Skeletal muscle tissue (tissue), 4 donors: ENCODE data around the gene TULP3. TPM values are rescaled to one million over a fixed set of nuclear protein-coding genes. Genes with fewer than 3 reads are reported as not detected.

Experiments
- H3K27ac ChIP-seq: one replicate; pipeline ENCODE4 v1.7.0; 2013; ENCODE audit warnings: mild to moderate bottlenecking, low read depth, low read length, inconsistent platforms
- H3K27me3 ChIP-seq, 3 donors: one replicate each; pipeline ENCODE4 v1.7.0; 2013; ENCODE audit warnings: low read length in 3 of 3; ENCODE audit not compliant: control insufficient read depth in 3 of 3, insufficient read depth in 3 of 3
- H3K36me3 ChIP-seq, 3 donors: one replicate each; pipeline ENCODE4 v1.7.0; 2013; ENCODE audit warnings: low read length in 3 of 3; ENCODE audit not compliant: control insufficient read depth in 3 of 3, insufficient read depth in 3 of 3
- H3K4me1 ChIP-seq, 3 donors: one replicate each; pipeline ENCODE4 v1.7.0; 2013; ENCODE audit warnings: low read length in 3 of 3, mild to moderate bottlenecking in 3 of 3; ENCODE audit not compliant: control insufficient read depth in 3 of 3, insufficient read depth in 3 of 3
- H3K4me3 ChIP-seq, 3 donors: one replicate each; pipeline ENCODE4 v1.7.0; 2013; ENCODE audit warnings: low read length in 3 of 3
- H3K9ac ChIP-seq, 3 donors: one replicate each; pipeline ENCODE4 v1.7.0; 2013; ENCODE audit warnings: low read length in 3 of 3, mild to moderate bottlenecking in 3 of 3, moderate library complexity in 2 of 3, low read depth in 1 of 3
- H3K9me3 ChIP-seq, 3 donors: one replicate each; pipeline ENCODE4 v1.7.0; 2013; ENCODE audit warnings: low read length in 3 of 3; ENCODE audit not compliant: control insufficient read depth in 3 of 3
- total RNA-seq: library from RNA; depleted of rRNA; stranded (reverse); fragments of >200 nt; gene quantifications from one replicate; pipeline ENCODE4 v1.2.3, GENCODE V29; 2014
- donor health status: Osteomylitis.

Gene TULP3
- total RNA-seq, 1 donor from 2014 or later, result 23.5 TPM

DNA sequence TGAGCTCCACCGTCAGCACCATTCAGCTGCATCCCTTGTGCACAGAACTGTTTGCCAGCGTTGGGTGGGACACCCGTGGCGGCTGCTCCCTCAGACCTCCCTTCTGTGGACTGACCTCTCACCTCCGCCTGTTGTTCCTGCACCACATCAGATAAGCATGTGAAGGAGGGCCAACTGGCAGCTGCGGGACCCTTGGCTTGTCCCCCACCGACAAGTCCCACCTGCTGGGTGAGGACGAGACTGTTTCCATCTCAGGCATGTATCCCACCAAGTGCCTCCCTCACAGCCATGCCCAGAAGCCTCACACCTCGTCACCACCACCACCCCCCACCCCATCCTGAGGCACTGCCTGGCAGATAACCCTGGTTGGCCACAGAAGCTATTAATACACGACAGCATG, 49.9 kb downstream of the TULP3 start:
- H3K27ac ChIP-seq, result no peak overlapping the region
- H3K9ac ChIP-seq, result peak overlapping the region in 1 of 3 donors; percentile 25
- no peaks in the 10 kb centered on the region for H3K9me3 ChIP-seq
- no peaks in the 10 kb centered on the region for H3K27me3 ChIP-seq
- peaks cover 9 to 11% (median 10%) of the 10 kb centered on the region in 3 donors for H3K4me1 ChIP-seq
- H3K36me3 ChIP-seq, result peaks cover 18 to 26% (median 20%) of the 10 kb centered on the region in 3 donors
- H3K4me3 ChIP-seq, result no peak overlapping the region

DNA sequence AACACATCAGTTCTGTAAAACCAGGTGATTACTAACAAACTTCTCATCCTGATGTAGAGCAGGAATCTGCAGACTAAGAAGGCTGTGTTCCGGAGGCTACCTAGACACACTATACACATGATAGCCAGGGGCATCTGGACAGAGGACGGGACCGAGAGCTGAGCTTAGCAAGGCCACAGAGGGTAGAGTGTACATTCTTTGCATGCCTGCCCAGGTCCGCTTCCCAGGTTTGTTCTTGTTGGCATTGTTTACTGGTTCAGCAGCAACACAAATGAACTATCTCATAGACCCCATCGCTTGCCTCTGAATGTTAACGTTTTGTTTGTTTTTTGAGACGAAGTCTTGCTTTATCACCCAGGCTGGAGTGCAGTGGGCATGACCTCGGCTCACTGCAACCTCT, 50.8 kb downstream of the TULP3 start:
- Histone ChIP-seq H3K9ac (peak overlapping the region in 1 of 3 donors; percentile 33), H3K9me3 (no peaks in the 10 kb centered on the region), H3K36me3 (peaks cover 18 to 25% (median 20%) of the 10 kb centered on the region in 3 donors), H3K4me1 (peaks cover 9 to 11% (median 10%) of the 10 kb centered on the region in 3 donors), H3K27me3 (no peaks in the 10 kb centered on the region), H3K27ac (no peak overlapping the region), H3K4me3 (no peak overlapping the region)

DNA sequence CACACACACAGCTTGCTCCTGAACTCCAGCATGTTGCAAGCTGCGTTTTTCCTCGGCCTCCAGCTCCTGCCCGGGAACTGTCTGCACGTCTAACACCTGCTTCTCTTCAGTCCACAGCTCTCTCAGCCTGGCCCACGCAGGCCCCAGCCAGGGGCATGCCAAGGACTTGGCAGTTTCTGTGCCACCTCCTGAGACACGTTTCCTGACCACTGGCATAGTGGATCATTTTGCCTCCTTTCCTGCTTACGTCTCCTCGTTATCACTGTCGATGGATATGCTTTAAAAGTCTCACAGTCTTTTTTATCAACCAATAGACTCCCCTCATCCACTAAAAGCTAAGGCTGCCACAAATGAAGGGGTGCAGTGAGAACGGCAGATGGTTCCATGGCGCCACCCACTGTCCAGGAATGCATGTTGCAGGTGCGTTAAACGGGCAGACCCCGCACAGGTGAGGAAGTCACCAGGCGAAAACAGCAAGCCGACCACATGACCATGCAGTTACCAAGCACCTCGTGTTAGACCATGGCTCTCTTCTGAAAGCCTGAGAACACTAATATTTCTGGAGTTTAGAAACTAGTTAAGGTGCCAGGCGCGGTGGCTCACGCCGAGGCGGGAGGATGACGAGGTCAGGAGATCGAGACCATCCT, 53.8 kb downstream of the TULP3 start:
- Histone ChIP-seq H3K4me1 (peaks cover 9 to 11% (median 10%) of the 10 kb centered on the region in 3 donors), H3K4me3 (peak overlapping the region in 1 of 3 donors; percentile 8), H3K27me3 (no peaks in the 10 kb centered on the region), H3K27ac (peak overlapping the region; percentile 1), H3K36me3 (peaks cover 6 to 12% (median 8%) of the 10 kb centered on the region in 3 donors), H3K9me3 (no peaks in the 10 kb centered on the region), H3K9ac (peak overlapping the region; percentile 0 to 63 (median 36))

DNA sequence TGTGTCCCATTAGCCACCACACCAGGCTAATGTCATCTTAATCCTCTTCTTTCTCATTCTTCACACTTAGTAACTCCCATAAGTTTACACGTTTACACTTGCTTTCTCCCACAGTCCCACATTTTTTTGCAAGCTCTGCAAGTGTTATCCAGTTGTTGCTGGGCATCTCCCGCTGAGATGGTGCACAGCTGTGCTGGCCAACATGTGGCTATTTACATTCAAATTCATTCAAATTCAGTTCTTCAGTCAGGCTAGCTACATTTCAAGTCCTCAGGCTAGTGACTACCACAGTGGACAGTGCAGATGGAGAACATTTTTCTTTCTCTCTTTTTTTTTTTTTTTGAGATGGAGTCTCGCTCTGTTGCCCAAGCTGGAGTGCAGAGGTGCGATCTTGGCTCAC, 58.7 kb downstream of the TULP3 start:
- Histone ChIP-seq H3K4me3 (no peak overlapping the region), H3K27ac (no peak overlapping the region)

DNA sequence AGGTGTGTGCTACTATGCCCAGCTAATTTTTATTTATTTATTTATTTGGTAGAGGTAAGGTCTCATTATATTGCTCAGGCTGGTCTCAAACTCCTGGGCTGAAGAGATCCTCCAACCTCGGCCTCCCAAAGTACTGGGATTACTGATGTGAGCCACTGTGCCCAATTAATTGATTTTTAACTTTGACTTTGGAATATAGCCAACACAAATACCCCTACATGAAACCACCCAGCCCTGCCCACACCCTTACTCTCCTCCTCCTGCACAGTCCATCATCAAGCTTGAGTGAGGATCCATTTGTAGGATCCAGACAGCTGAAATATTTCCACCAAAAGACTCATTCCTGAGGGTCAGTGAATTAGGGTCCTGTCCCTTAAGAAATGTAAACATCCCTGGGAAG, 65.2 kb downstream of the TULP3 start:
- Histone ChIP-seq H3K9ac (no peak overlapping the region), H3K36me3 (peaks cover 0 to 4% (median 2%) of the 10 kb centered on the region in 3 donors), H3K4me1 (peaks cover 10 to 21% (median 17%) of the 10 kb centered on the region in 3 donors), H3K27ac (no peak overlapping the region), H3K4me3 (no peak overlapping the region), H3K27me3 (no peaks in the 10 kb centered on the region), H3K9me3 (no peaks in the 10 kb centered on the region)

More for the DNA sequence above, 58.7 kb downstream of the TULP3 start:
- H3K9me3 ChIP-seq, result no peaks in the 10 kb centered on the region
- no peaks in the 10 kb centered on the region for H3K27me3 ChIP-seq
- no peaks in the 10 kb centered on the region for H3K36me3 ChIP-seq
- no peak overlapping the region for H3K9ac ChIP-seq
- peaks cover 4% of the 10 kb centered on the region in 3 donors for H3K4me1 ChIP-seq

DNA sequence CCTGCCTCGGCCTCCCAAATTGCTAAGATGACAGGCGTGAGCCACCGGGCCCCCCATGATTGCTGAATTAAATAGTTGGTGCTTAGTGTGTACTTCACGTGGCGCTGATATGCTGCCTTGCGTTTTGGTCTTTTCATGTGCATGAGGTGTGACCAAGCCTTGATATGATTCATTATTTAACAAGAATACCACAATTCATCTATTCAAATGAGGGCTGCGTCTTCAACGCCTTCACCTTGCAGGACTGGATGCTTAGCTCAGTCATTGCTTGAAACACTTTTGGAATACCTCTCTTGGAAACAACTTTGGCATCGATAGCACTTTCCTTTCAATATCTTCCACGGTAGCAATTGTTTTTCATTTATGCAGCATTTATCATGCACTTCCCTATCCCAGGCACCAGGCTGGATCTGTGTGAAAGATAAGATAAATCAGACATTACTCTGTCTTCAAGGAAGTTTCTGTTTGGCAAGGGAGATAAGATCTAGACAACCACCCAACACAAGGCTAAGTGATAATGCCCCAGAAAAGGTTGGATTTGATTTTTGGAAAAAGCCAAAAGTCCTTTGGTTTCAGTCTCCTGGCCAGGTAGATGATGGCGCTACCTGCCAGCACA, 67.2 kb downstream of the TULP3 start:
- Histone ChIP-seq H3K4me1 (peaks cover 25 to 36% (median 31%) of the 10 kb centered on the region in 3 donors), H3K27ac (peak overlapping the region; percentile 77), H3K9ac (peak overlapping the region; percentile 62 to 80 (median 76)), H3K36me3 (peaks cover 0 to 4% (median 2%) of the 10 kb centered on the region in 3 donors), H3K27me3 (no peaks in the 10 kb centered on the region), H3K4me3 (peak overlapping the region; percentile 56 to 75 (median 74)), H3K9me3 (no peaks in the 10 kb centered on the region)

DNA sequence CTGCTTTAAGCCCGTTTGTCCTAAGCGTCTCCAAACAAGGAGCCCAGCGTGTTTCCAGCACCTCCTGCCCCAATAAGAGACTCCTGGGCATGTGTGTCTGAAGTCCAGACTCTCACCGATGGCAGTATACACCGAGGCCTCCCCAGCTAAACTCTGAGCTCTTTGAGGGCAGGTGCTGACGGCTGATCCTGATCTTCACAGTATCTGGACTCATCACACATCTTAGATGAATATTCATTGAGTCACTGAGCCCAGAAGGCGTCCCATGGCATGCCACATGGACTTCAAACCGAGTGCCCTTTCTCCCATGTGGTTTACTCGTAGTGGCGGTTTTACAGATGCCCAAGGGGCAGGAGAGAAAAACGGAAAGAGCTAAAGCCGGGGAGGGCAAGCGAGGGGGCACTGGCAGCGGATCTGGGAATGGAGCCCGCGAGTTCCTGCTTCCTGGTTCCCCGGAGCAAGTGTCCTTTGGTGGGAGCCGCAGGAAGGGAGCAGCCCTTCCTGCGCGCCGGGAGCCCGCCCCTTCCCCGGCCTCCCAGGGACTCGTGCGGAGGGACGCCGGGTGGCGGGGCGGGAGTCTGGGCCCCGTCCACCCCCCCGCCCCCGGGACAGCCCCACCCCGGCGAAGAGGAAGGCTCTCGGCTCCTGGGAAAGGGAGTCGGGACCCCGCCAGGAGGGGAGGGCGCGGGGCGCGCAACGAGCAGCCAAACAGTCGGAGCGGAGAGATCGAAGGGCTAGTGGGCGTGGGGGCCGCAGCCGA, 67.9 kb downstream of the TULP3 start:
- peak overlapping the region; percentile 77 for H3K27ac ChIP-seq
- peaks cover 30 to 43% (median 36%) of the 10 kb centered on the region in 3 donors for H3K4me1 ChIP-seq
- no peaks in the 10 kb centered on the region for H3K27me3 ChIP-seq
- peaks cover 0 to 4% (median 2%) of the 10 kb centered on the region in 3 donors for H3K36me3 ChIP-seq
- H3K9me3 ChIP-seq, result no peaks in the 10 kb centered on the region
- peak overlapping the region; percentile 62 to 80 (median 76) for H3K9ac ChIP-seq
- H3K4me3 ChIP-seq, result peak overlapping the region; percentile 56 to 75 (median 74)

DNA sequence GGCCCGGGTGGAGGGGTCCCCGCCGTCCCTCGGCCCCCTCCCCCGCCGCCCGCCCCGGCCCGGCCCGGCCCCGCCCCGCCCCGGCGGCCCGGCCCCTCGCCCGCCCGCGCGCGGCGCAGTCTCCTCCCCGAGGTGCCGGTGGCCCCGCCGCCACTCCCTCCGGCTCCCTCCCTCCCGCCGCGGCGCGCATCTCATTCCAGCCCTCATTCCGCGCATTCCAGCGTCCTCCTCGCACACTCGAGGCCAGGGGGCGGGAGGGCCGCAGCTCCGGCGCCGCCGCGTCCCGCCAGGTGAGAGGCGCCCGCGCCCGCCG, 68.5 kb downstream of the TULP3 start, which contains the start of gene TEAD4:
TSS of gene TEAD4 (plus strand) at position 206 of the 313 bp plus-strand sequence.
- Histone ChIP-seq H3K9ac (peak within 1 kb of the TSS; percentile 86 to 96 (median 92)), H3K27me3 (no peaks in the 10 kb centered on the region)

DNA sequence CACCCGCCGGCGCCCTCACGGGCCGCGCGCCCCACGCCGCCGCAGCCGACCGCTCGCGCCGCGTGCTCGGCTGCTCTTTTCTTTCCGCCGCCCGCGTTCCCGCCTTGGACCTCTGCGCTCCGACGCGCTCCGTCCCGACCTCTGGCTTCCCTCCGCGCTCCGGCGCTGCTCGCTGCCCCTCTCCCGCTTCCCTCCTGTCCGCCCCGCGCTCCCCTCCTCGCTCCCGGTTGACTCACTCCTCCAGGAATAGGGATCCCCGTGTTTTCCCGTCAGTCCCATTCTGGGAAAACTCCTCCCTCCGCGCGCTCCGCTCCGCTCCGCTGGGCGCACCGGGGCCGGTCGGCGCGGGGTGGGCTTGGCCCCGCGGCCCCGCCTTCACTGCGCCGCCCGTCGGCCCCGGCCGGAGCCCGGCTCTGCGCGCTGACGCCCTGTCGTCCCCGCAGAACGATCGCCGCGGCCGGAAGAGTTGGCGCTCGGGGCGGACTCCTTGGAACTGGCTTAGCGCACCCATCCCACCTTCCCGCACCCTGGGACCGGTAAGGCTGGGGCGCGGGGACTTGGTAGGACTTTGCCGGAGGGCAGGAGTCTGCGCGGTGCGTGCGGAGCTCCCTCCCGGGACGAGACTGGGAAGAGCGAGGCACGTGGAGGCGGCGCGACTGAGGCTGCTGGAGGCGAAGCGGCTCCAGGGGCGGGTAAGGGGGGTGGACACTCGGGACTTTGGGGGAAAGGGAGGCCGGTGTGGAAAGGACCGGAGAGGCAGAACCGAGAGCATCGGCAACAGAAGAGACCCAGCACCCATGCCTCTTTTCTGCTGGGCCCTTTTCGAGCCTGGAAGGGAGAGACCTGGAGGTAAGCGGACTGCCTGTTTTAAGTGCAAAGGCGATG, 69.1 kb downstream of the TULP3 start:
- H3K9ac ChIP-seq, result peak overlapping the region; percentile 86 to 96 (median 92)
- H3K9me3 ChIP-seq, result no peaks in the 10 kb centered on the region
- H3K27me3 ChIP-seq, result no peaks in the 10 kb centered on the region
- peaks cover 0 to 4% (median 4%) of the 10 kb centered on the region in 3 donors for H3K36me3 ChIP-seq
- peaks cover 39 to 49% (median 41%) of the 10 kb centered on the region in 3 donors for H3K4me1 ChIP-seq
- H3K4me3 ChIP-seq, result peak overlapping the region; percentile 73 to 87 (median 84)
- H3K27ac ChIP-seq, result peak overlapping the region; percentile 95

More for the DNA sequence above, 68.5 kb downstream of the TULP3 start, which contains the start of gene TEAD4:
- Histone ChIP-seq H3K27ac (peak within 1 kb of the TSS; percentile 95), H3K4me3 (peak within 1 kb of the TSS; percentile 73 to 87 (median 84)), H3K4me1 (peaks cover 36 to 48% (median 40%) of the 10 kb centered on the region in 3 donors), H3K9me3 (no peaks in the 10 kb centered on the region), H3K36me3 (peaks cover 0 to 4% (median 2%) of the 10 kb centered on the region in 3 donors)
